HepG2 (cell line): ENCODE results near the gene NPFFR1. TPM values are rescaled to one million over a fixed set of nuclear protein-coding genes. Genes with fewer than 3 reads are reported as not detected.

Experiments used
- ATF7-NPFF ChIP-seq: sonication (generic); formaldehyde crosslinking; IDR thresholded peaks from 2 replicates; pipeline ENCODE4 v1.8.1; 2023; ENCODE audit warnings: mild to moderate bottlenecking, low read depth, missing genetic modification reagents, moderate library complexity
- DNMT1 ChIP-seq: sonication (generic); formaldehyde crosslinking; IDR thresholded peaks from 2 replicates; pipeline ENCODE4 v1.5.1; 2020; ENCODE audit warnings: mild to moderate bottlenecking, missing genetic modification reagents
- NAIF1 ChIP-seq: sonication (generic); formaldehyde crosslinking; IDR thresholded peaks from 2 replicates; pipeline ENCODE4 v1.5.0; 2020; ENCODE audit warnings: mild to moderate bottlenecking, missing genetic modification reagents, borderline replicate concordance
- REPIN1 ChIP-seq: sonication (generic); formaldehyde crosslinking; IDR thresholded peaks from 2 replicates; pipeline ENCODE4 v1.8.0; 2022; ENCODE audit warnings: missing genetic modification reagents, low read depth, mild to moderate bottlenecking, borderline replicate concordance
- RXRA ChIP-seq: sonication (generic); formaldehyde crosslinking; IDR thresholded peaks from 2 replicates; pipeline ENCODE4 v1.5.1; 2020; ENCODE audit warnings: missing genetic modification reagents
- TFAP4 ChIP-seq: sonication (generic); IDR thresholded peaks from 2 replicates; pipeline ENCODE4 v1.6.1; 2016; ENCODE audit warnings: low read depth, borderline replicate concordance
- TFDP1 ChIP-seq: IDR thresholded peaks from 2 replicates; pipeline ENCODE4 v1.6.1; 2016; ENCODE audit warnings: missing compliant biosample characterization, missing genetic modification reagents, borderline replicate concordance
- USF2 ChIP-seq, 2 experiments: sonication (generic) in 1 of 2; formaldehyde crosslinking in 1 of 2; IDR thresholded peaks; 2 replicates each; pipeline versions ENCODE4 v1.5.1 to v1.6.1; 2011 to 2020; ENCODE audit warnings: borderline replicate concordance in 1 of 2, low read depth in 1 of 2, low read length in 1 of 2, mild to moderate bottlenecking in 1 of 2, missing genetic modification reagents in 1 of 2, moderate library complexity in 1 of 2
- ZBTB4 ChIP-seq: sonication (generic); formaldehyde crosslinking; IDR thresholded peaks from 2 replicates; pipeline ENCODE4 v1.4.0; 2020; ENCODE audit warnings: missing genetic modification reagents, mild to moderate bottlenecking, borderline replicate concordance
- ZBTB46 ChIP-seq: sonication (generic); formaldehyde crosslinking; IDR thresholded peaks from 2 replicates; pipeline ENCODE4 v1.4.0; 2020; ENCODE audit warnings: mild to moderate bottlenecking, missing genetic modification reagents, borderline replicate concordance
- ZNF331 ChIP-seq: sonication (generic); formaldehyde crosslinking; IDR thresholded peaks from 2 replicates; pipeline ENCODE4 v1.4.0; 2020; ENCODE audit warnings: missing genetic modification reagents
- ZNF362 ChIP-seq: sonication (generic); formaldehyde crosslinking; IDR thresholded peaks from 2 replicates; pipeline ENCODE4 v1.4.0; 2020; ENCODE audit warnings: missing genetic modification reagents, mild to moderate bottlenecking, borderline replicate concordance
- ZNF546 ChIP-seq: sonication (generic); formaldehyde crosslinking; conservative IDR thresholded peaks from 2 replicates; pipeline ENCODE4 v1.8.1; 2023; ENCODE audit warnings: mild to moderate bottlenecking, missing genetic modification reagents
- ZNF782 ChIP-seq: sonication (generic); formaldehyde crosslinking; IDR thresholded peaks from 2 replicates; pipeline ENCODE4 v1.4.0; 2020; ENCODE audit warnings: missing genetic modification reagents, mild to moderate bottlenecking, borderline replicate concordance
- ZNF816 ChIP-seq: sonication (generic); formaldehyde crosslinking; IDR thresholded peaks from 2 replicates; pipeline ENCODE4 v1.8.0; 2022; ENCODE audit warnings: missing genetic modification reagents, mild to moderate bottlenecking, borderline replicate concordance
- ZSCAN21 ChIP-seq: sonication (generic); formaldehyde crosslinking; IDR thresholded peaks from 2 replicates; pipeline ENCODE4 v1.8.0; 2022; ENCODE audit warnings: mild to moderate bottlenecking, missing genetic modification reagents, moderate library complexity, borderline replicate concordance
- polyA plus RNA-seq, 8 experiments: library from polyadenylated mRNA; depleted of rRNA in 3 of 8; stranded (reverse) in 7 of 8; unstranded in 1 of 8; fragments of >200 nt; fragmentation: Illumina TruSeq in 4 of 8; extraction: Trizol in 4 of 8; gene quantifications; 2 replicates each; pipeline versions ENCODE4 v1.2.1 to v1.2.3, GENCODE V29; 2011 to 2016; ENCODE audit warnings: low read depth in 4 of 8, missing spikeins in 1 of 8, mixed read lengths in 1 of 8; ENCODE audit not compliant: insufficient read depth in 1 of 8
- total RNA-seq, 5 experiments: library from RNA; depleted of rRNA; stranded (reverse); fragments of >200 nt; fragmentation: Illumina TruSeq; extraction: Trizol; gene quantifications; 2 replicates each; pipeline ENCODE4 v1.2.3, GENCODE V29; 2016; ENCODE audit warnings: low read depth in 1 of 5

Gene NPFFR1
- total and polyA plus RNA-seq, 2 of the 13 experiments (the other 11 are each of a cell fraction or from before 2014, with no cell fraction given), result under 0.01 TPM; not detected in 1

- TF ChIP-seq TFAP4, result peak; percentile 80; the same call in 1 of the 2 replicates
- peak; percentile 35; the same call in 1 of the 2 replicates for TF ChIP-seq ZNF362 (CRISPR knock-in tag)
- TF ChIP-seq ATF7-NPFF, result 0 out of 2 replicates have a peak, but pooled peaks have one; percentile 12
- TF ChIP-seq ZNF782, result 0 out of 2 replicates have a peak, but pooled peaks have one; percentile 55
- TF ChIP-seq DNMT1, result peak; percentile 21; the same call in 1 of the 2 replicates
- 0 out of 2 replicates have a peak, but pooled peaks have one; percentile 20 for TF ChIP-seq ZNF546 (CRISPR knock-in tag)
- TF ChIP-seq ZBTB4 (CRISPR knock-in tag), result peak; percentile 77
- peak; percentile 87 for TF ChIP-seq ZSCAN21 (CRISPR knock-in tag)
- peak; percentile 50; the same call in 1 of the 2 replicates for TF ChIP-seq ZNF816 (CRISPR knock-in tag)
- TF ChIP-seq NAIF1 (CRISPR knock-in tag), result peak; percentile 41; the same call in 1 of the 2 replicates
- no peak for TF ChIP-seq ZBTB46 (CRISPR knock-in tag)
- peak; percentile 91; the same call in 1 of the 2 replicates for TF ChIP-seq TFDP1 (CRISPR knock-in tag)
- peak; percentile 100 for TF ChIP-seq RXRA (CRISPR knock-in tag)
- TF ChIP-seq USF2 (IDR thresholded peaks at IDR 0.05; ENCODE audit: low read depth, low read length), result no peak
- TF ChIP-seq USF2 (CRISPR knock-in tag; IDR thresholded peaks at IDR 0.05; ENCODE audit: borderline replicate concordance), result peak; percentile 65; the same call in 1 of the 2 replicates
- TF ChIP-seq ZNF331, result peak; percentile 90
- 0 out of 2 replicates have a peak, but pooled peaks have one; percentile 15 for TF ChIP-seq REPIN1 (CRISPR knock-in tag)
These were observed 40.0 kb upstream of the NPFFR1 start (continued) for GRCh38 chr10:70323697-70324338.
